Stimulated activated CD4-positive, alpha-beta T cell treated with anti-CD3 and anti-CD28 coated beads, Interleukin-4, amount 100 ng/mL, for 1 hour (primary cell): ENCODE measurements around the gene EEF2.
"Not testable (repeated sequence)": the region's sequence is repeated elsewhere in the genome, so short reads cannot be mapped to it uniquely, and the experiment has no call there.

Experiments
- DNase-seq: peaks from one replicate; pipeline ENCODE4 v3.0.0-alpha.2; 2020

The EEF2 gene

DNA sequence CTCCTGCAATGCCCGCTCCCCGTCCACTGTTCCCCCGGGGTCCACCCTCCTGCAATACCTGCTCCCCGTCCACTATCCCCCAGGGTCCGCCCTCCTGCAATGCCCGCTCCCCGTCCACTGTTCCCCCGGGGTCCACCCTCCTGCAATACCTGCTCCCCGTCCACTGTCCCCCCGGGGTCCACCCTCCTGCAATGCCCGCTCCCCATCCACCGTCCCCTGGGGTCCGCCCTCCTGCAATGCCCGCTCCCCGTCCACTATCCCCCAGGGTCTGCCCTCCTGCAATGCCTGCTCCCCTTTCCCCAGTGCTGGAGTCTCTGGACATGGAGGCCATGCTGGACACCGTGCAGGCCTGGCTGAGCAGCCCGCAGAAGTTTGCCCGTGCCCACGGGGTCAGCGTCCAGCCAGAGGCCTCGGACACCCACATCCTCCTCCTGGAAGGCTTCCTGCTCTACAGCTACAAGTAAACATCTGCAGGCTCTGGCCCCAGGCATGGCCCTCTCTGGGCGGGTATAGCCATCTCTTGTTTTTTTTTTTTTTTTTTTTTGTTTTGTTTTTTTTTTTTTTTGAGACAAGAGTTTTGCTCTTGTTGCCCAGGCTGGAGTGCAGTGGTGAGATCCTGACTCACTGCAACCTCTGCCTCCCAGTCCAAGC, 46.8 kb downstream of the EEF2 start:
- not testable (repeated sequence) for DNase-seq

DNA sequence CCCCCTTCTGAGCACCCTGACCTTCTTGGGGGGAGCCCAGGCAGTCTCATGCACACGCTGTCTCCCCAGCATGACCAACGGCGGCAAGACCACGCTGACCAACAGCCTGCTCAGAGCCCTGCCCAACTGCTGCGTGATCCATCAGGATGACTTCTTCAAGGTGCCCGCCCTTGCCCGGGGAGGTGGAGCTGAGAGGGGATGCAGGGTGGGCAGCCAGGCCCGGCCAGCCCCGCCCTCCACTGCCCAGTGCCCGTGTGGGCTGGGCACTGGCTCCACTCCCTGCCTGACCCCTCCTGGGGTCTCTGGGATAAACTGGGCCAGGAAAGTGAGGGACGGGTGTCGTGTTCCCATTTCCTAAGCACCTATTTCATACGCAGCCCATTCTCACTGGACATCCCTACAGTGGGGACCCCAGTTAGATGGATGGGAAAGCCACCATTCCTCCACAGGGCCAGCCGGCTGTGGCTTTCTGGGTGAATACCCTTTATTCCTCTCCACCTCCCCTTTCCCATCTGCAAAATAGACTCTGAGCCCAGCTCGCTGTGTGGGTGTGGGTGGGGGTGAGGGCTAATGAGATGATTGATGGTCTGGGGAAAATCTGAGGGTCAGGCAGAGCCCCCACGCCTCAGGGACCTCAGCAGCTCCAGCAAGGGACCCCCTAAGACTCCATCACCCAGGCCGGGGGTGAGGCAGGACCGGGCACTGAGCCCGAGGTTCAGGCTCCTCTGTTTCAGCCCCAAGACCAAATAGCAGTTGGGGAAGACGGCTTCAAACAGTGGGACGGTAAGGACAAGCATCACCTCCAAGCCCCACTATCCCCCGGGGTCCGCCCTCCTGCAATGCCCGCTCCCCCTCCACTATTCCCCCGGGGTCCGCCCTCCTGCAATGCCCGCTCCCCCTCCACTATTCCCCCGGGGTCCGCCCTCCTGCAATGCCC, 48.5 kb downstream of the EEF2 start:
- DNase-seq: no peak

GRCh38 chr19:3932931-3933810, 52.1 kb downstream of the EEF2 start, which contains the start of gene NMRK2:
Gene NMRK2 (plus strand): TSS chr19:3933069. CDS start chr19:3933672, 603 bp downstream.
- no peak for DNase-seq

DNA sequence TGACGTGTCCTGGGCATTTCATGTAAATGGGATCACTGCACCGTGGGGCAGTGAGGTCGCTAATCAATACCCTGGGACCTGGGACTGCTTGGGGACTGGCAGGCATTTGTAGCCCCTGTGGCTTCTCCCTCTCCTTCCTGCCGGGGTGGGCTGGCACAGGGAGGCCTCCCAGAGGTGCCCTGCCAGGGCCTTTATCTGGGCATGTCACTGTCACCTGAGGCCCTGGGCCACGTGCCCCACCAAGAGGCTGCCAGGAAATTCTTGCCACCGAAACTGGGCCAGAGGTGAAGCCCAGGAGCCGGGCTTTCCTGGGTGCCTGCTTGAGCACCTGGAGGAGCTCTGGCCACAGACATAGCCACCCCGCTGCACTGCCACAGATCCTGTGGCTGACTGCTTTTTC, 54.2 kb downstream of the EEF2 start:
- no peak for DNase-seq
